HepG2 (cell line): ENCODE results near the gene DPM2. TPM values are rescaled to one million over a fixed set of nuclear protein-coding genes. Genes with fewer than 3 reads are reported as not detected.
A peak's percentile ranks its signal among the peaks of the same experiment; 100 is the strongest.

Experiments
- ATF3 ChIP-seq: sonication (generic); formaldehyde crosslinking; IDR thresholded peaks from 2 replicates; pipeline ENCODE4 v1.4.0; 2020; ENCODE audit warnings: missing genetic modification reagents
- HNF4A ChIP-seq: sonication (generic); formaldehyde crosslinking; IDR thresholded peaks from 2 replicates; pipeline ENCODE4 v1.4.0; 2020; ENCODE audit warnings: missing genetic modification reagents
- JUND ChIP-seq: sonication (generic); formaldehyde crosslinking; IDR thresholded peaks from 2 replicates; pipeline ENCODE4 v1.8.0; 2022; ENCODE audit warnings: mild to moderate bottlenecking, missing genetic modification reagents
- LRRFIP1 ChIP-seq: sonication (generic); formaldehyde crosslinking; conservative IDR thresholded peaks from 2 replicates; pipeline ENCODE4 v1.4.0; 2020; ENCODE audit warnings: missing genetic modification reagents
- MAX ChIP-seq: IDR thresholded peaks from 2 replicates; pipeline ENCODE4 v1.6.1; 2012; ENCODE audit warnings: inconsistent platforms
- ZBTB37 ChIP-seq: sonication (generic); formaldehyde crosslinking; IDR thresholded peaks from 2 replicates; pipeline ENCODE4 v1.4.0; 2020; ENCODE audit warnings: mild to moderate bottlenecking, missing genetic modification reagents
- ZNF577 ChIP-seq: sonication (generic); formaldehyde crosslinking; IDR thresholded peaks from 2 replicates; pipeline ENCODE4 v1.4.0; 2020; ENCODE audit warnings: mild to moderate bottlenecking, low read depth, missing genetic modification reagents, borderline replicate concordance
- polyA plus RNA-seq, 8 experiments: library from polyadenylated mRNA; depleted of rRNA in 3 of 8; stranded (reverse) in 7 of 8; unstranded in 1 of 8; fragments of >200 nt; fragmentation: Illumina TruSeq in 4 of 8; extraction: Trizol in 4 of 8; gene quantifications; 2 replicates each; pipeline versions ENCODE4 v1.2.1 to v1.2.3, GENCODE V29; 2011 to 2016; ENCODE audit warnings: low read depth in 4 of 8, missing spikeins in 1 of 8, mixed read lengths in 1 of 8; ENCODE audit not compliant: insufficient read depth in 1 of 8
- total RNA-seq, 5 experiments: library from RNA; depleted of rRNA; stranded (reverse); fragments of >200 nt; fragmentation: Illumina TruSeq; extraction: Trizol; gene quantifications; 2 replicates each; pipeline ENCODE4 v1.2.3, GENCODE V29; 2016; ENCODE audit warnings: low read depth in 1 of 5
- TF ChIP-seq, protein P1 (sequence below): sonication (generic); formaldehyde crosslinking; IDR thresholded peaks from 2 replicates; pipeline ENCODE4 v1.8.1; 2023; ENCODE audit warnings: missing genetic modification reagents, mild to moderate bottlenecking, borderline replicate concordance
- TF ChIP-seq, protein P2 (sequence below): sonication (generic); formaldehyde crosslinking; IDR thresholded peaks from 2 replicates; pipeline ENCODE4 v1.4.0; 2020; ENCODE audit warnings: low read depth, mild to moderate bottlenecking, missing genetic modification reagents

The DPM2 gene
- total and polyA plus RNA-seq, 2 of the 13 experiments (the other 11 are each of a cell fraction or from before 2014, with no cell fraction given) = 24.8 to 35.3 TPM

DNA sequence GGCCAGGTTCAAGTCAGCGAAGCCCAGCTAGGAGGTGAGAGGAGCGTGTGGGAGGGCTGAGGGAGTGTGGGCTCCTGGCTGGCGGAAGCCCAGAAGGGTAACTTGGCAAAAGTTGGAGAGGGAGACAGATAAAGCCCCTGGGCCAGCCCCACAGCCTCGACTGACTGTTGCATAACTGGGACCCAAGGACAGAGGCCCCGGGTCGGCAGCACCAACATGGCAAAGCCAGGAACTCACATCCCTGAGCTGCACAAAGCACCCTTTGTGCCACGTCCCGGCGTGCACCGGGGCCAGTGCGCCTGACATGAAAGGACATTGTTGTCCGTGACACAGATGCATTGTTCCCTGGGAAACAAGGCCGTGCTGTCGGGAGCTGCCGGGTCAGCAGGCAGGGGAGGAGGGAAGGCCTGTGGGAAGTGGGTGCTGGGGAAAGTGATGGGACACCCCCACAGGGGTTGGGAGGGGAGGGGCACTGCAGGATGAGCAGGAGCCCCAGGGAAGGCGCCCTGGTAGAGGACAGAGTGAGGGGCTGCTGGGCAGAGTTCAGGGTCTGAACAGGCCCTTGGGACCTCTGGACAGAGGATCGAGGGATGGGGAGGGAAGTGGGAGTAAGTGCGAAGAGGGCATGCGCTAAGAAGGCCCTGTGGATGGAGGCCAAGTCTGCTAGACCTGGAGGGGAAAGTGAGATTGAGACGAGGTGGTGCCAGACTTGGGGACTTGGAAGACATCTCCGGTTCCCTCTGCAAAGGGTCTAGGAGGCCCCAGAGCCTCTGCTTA lies 13.0 kb upstream of the DPM2 start (continued):
- no peak for TF ChIP-seq MAX
- peak; percentile 86 for TF ChIP-seq HNF4A (CRISPR knock-in tag)
- TF ChIP-seq, protein P1, sequence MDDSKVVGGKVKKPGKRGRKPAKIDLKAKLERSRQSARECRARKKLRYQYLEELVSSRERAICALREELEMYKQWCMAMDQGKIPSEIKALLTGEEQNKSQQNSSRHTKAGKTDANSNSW (CRISPR knock-in tag) = no peak
- peak; percentile 39; the same call in 1 of the 2 replicates for TF ChIP-seq ATF3 (CRISPR knock-in tag)
- no peak for TF ChIP-seq ZNF577 (CRISPR knock-in tag)
- TF ChIP-seq ZBTB37 = peak; percentile 100
- TF ChIP-seq, protein P2, sequence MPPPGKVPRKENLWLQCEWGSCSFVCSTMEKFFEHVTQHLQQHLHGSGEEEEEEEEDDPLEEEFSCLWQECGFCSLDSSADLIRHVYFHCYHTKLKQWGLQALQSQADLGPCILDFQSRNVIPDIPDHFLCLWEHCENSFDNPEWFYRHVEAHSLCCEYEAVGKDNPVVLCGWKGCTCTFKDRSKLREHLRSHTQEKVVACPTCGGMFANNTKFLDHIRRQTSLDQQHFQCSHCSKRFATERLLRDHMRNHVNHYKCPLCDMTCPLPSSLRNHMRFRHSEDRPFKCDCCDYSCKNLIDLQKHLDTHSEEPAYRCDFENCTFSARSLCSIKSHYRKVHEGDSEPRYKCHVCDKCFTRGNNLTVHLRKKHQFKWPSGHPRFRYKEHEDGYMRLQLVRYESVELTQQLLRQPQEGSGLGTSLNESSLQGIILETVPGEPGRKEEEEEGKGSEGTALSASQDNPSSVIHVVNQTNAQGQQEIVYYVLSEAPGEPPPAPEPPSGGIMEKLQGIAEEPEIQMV (CRISPR knock-in tag) = peak; percentile 73
- TF ChIP-seq JUND (CRISPR knock-in tag) = peak; percentile 64
- no peak for TF ChIP-seq LRRFIP1 (CRISPR knock-in tag)
